A549 (cell line): ENCODE measurements around the gene SLC22A17. TPM values are rescaled to one million over a fixed set of nuclear protein-coding genes. Genes with fewer than 3 reads are reported as not detected.
"Not testable (repeated sequence)": the region's sequence is repeated elsewhere in the genome, so short reads cannot be mapped to it uniquely, and the experiment has no call there.

Experiments
- ATAC-seq, 2 experiments: fragments of 200-7000 bp in 1 of 2; fragments of >200 bp in 1 of 2; cut with Nextera tagmentation in 1 of 2; cut with Tn5 transposase in 1 of 2; 3 replicates each; pipeline versions ENCODE4 v1.8.0 to v1.9.1; 2018 to 2020; ENCODE audit warnings: mild to moderate bottlenecking in 1 of 2, moderate library complexity in 1 of 2
- CTCF ChIA-PET: fragments of 300-600 bp; sonication (Branson Sonifier 250); formaldehyde crosslinking; extraction: SDS; loops from one replicate; lab custom pipeline; 2021; ENCODE audit warnings: antibody characterized with exemption, inconsistent platforms; lab: Yijun Ruan, JAX
- POLR2A ChIA-PET: fragments of 350-600 bp; formaldehyde crosslinking; extraction: SDS; loops from one replicate; lab custom pipeline; 2021; ENCODE audit warnings: antibody characterized with exemption, inconsistent platforms; lab: Yijun Ruan, JAX
- DNase-seq, 2 experiments: peaks; one replicate each; pipeline versions ENCODE4 v3.0.0 to v3.0.0-alpha.2; 2011 to 2016; ENCODE audit warnings: low read depth in 1 of 2, low spot score in 1 of 2
- FAIRE-seq: peaks from 2 replicates; lab custom pipeline; 2011; peaks lifted over from hg19 to GRCh38; lab: Jason Lieb, UNC
- H3K27ac ChIP-seq, 2 experiments: fragments of >200 bp; sonication (Bioruptor Twin); formaldehyde crosslinking; 3 replicates each; pipeline ENCODE4 v1.5.1; 2016 to 2017
- H3K4me1 ChIP-seq: fragments of >200 bp; sonication (Bioruptor Twin); formaldehyde crosslinking; 3 replicates; pipeline ENCODE4 v1.6.1; 2016
- H3K4me2 ChIP-seq: fragments of >200 bp; sonication (Bioruptor Twin); formaldehyde crosslinking; 3 replicates; pipeline ENCODE4 v1.6.1; 2016
- H3K4me3 ChIP-seq: fragments of >200 bp; sonication (Bioruptor Twin); formaldehyde crosslinking; 3 replicates; pipeline ENCODE4 v1.5.1; 2016
- H3K9me3 ChIP-seq: fragments of >200 bp; sonication (Bioruptor Twin); formaldehyde crosslinking; 3 replicates; pipeline ENCODE4 v1.6.1; 2016
- CEBPB ChIP-seq, 2 experiments: fragments of >200 bp in 1 of 2; sonication (Bioruptor Twin) in 1 of 2; formaldehyde crosslinking in 1 of 2; IDR thresholded peaks; 2 replicates each; pipeline ENCODE4 v1.6.1; 2012 to 2016
- CHD2 ChIP-seq: fragments of 150-350 bp; IDR thresholded peaks from 2 replicates; pipeline ENCODE4 v1.6.1; 2014; ENCODE audit warnings: low read length; ENCODE audit not compliant: partially characterized antibody
- E2F6 ChIP-seq: IDR thresholded peaks from 2 replicates; pipeline ENCODE4 v1.6.1; 2012; ENCODE audit warnings: low read depth, borderline replicate concordance
- EHF ChIP-seq: fragments of 250-450 bp; sonication (Bioruptor Pico); IDR thresholded peaks from 2 replicates; pipeline ENCODE4 v1.5.0; 2020; ENCODE audit warnings: mild to moderate bottlenecking
- FOSB ChIP-seq: fragments of 250-450 bp; sonication (Bioruptor Pico); IDR thresholded peaks from 2 replicates; pipeline ENCODE4 v1.5.0; 2020; ENCODE audit warnings: mild to moderate bottlenecking, moderate library complexity
- HDAC2 ChIP-seq: fragments of 200-600 bp; sonication (generic); IDR thresholded peaks from 2 replicates; pipeline ENCODE4 v1.6.1; 2016
- HMGXB4 ChIP-seq: fragments of 250-450 bp; sonication (Bioruptor Pico); IDR thresholded peaks from 2 replicates; pipeline ENCODE4 v1.5.0; 2021; ENCODE audit warnings: mild to moderate bottlenecking, moderate library complexity, borderline replicate concordance
- JUNB ChIP-seq: fragments of >200 bp; sonication (Bioruptor Twin); formaldehyde crosslinking; IDR thresholded peaks from 2 replicates; pipeline ENCODE4 v1.6.1; 2016
- KDM1A ChIP-seq: fragments of 200-600 bp; sonication (generic); IDR thresholded peaks from 2 replicates; pipeline ENCODE4 v1.6.1; 2016; ENCODE audit warnings: low read depth, mild to moderate bottlenecking
- KDM5A ChIP-seq: fragments of 200-600 bp; sonication (generic); IDR thresholded peaks from 2 replicates; pipeline ENCODE4 v1.6.1; 2016; ENCODE audit warnings: antibody characterized with exemption, mild to moderate bottlenecking
- MAFK ChIP-seq: fragments of 450-650 bp; IDR thresholded peaks from 2 replicates; pipeline ENCODE4 v1.6.1; 2014; ENCODE audit not compliant: partially characterized antibody
- PHF8 ChIP-seq: fragments of 200-600 bp; sonication (generic); IDR thresholded peaks from 2 replicates; pipeline ENCODE4 v1.6.1; 2016; ENCODE audit warnings: low read depth, mild to moderate bottlenecking, antibody characterized with exemption, moderate library complexity, borderline replicate concordance
- POLR2AphosphoS2 ChIP-seq: conservative IDR thresholded peaks from 2 replicates; pipeline ENCODE4 v1.6.1; 2012; ENCODE audit warnings: low read length, improper control_type of control experiment, inconsistent platforms
- REST ChIP-seq: fragments of 200-600 bp; sonication (generic); IDR thresholded peaks from 2 replicates; pipeline ENCODE4 v1.6.1; 2016; ENCODE audit warnings: antibody characterized with exemption, mild to moderate bottlenecking, moderate library complexity
- RFX5 ChIP-seq: fragments of 450-650 bp; IDR thresholded peaks from 2 replicates; pipeline ENCODE4 v1.7.1; 2014; ENCODE audit warnings: antibody characterized with exemption, mild to moderate bottlenecking, moderate library complexity
- RNF2 ChIP-seq: fragments of 200-600 bp; sonication (generic); IDR thresholded peaks from 2 replicates; pipeline ENCODE4 v1.6.1; 2016; ENCODE audit warnings: low read depth, mild to moderate bottlenecking, antibody characterized with exemption, moderate library complexity, borderline replicate concordance
- TFCP2L1 ChIP-seq: fragments of 250-450 bp; sonication (Bioruptor Pico); IDR thresholded peaks from 2 replicates; pipeline ENCODE4 v1.5.0; 2021; ENCODE audit warnings: mild to moderate bottlenecking
- TP53 ChIP-seq: fragments of 250-450 bp; sonication (Bioruptor Pico); IDR thresholded peaks from 2 replicates; pipeline ENCODE4 v1.5.0; 2021; ENCODE audit warnings: mild to moderate bottlenecking, moderate library complexity
- WGBS: methylation state at CpG from one replicate; pipeline ENCODE4 v1.1.6; 2017; ENCODE audit errors: missing lambda C conversion rate; 5-methylcytosine and 5-hydroxymethylcytosine counted together
- polyA plus RNA-seq, 4 experiments: library from polyadenylated mRNA; depleted of rRNA in 3 of 4; stranded (reverse); fragments of >200 nt; fragmentation: RNase III in 1 of 4; extraction: RNeasy Plus Mini Kit Qiagen cat#74134 plus additional on column Dnase treatment in 1 of 4; gene quantifications; 2 replicates in 3 of 4; 3 replicates in 1 of 4; pipeline ENCODE4 v1.2.3, GENCODE V29; 2011 to 2017

SLC22A17 gene
- polyA plus RNA-seq, 2 of the 4 experiments (the other 2 are of a cell fraction): 3.5 to 8.4 TPM

DNA sequence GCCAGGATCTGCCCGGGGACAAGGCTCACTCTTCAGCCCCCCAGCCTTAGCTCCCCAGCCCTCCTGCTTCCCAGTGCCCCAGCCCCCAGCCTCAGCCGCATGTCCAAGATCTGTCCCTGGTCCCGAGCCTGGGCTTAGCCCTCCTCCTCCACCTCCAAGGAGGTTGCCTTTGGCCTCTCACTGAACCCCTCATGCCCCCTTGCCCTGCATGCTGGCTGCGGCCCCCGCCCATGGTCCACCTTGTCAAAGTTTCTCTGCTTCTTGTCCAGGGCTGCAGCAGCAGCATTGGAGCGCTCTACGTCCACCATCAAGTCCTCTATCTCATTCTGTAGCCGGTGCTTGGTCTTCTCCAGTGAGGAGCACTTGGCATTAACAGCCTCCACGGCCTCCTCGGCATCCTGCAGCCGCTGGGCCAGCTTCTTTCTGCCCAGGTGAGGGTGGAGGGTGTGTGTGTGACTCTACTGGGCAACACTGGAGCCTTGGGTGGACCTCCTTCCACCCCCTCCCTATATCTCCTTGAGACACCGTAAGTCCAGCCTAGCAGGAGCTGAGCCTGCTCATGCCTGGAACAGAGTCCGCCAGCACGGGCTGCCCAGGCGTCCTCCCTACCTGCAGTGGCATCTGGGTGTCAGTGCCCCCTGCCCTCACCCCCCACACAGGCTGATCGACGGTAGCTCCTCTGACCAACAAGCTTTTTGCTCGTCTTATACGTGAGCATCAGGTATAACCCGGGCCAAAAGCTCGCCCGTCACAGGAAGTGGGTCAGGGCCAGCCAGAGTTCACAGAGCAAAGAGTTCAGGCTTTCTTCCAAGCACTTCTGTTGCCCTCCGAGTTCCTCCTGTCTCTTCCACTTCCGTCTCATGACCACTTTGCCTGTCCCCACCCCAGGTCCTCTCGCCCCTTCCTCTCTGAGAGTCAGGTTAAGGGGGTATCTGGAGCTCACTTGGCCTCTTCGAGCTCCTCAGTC lies 35.5 kb upstream of the SLC22A17 start:
- no peak for DNase-seq
- Histone ChIP-seq H3K4me1 (no peaks in the 10 kb centered on the region), H3K9me3 (no peaks in the 10 kb centered on the region), H3K4me3 (no peak overlapping the region), H3K4me2 (no peak overlapping the region), H3K27ac (no peak overlapping the region)
- POLR2A ChIA-PET: no interaction called here
- ATAC-seq: no peak
- 38% methylated on average over 23 of the region's 26 CpGs for WGBS
- no peak for FAIRE-seq
- TF ChIP-seq CEBPB (IDR thresholded peaks at IDR 0.05): no peak
- no peak for TF ChIP-seq HDAC2
- TF ChIP-seq TFCP2L1 (CRISPR knock-in tag): no peak
- no peak for TF ChIP-seq TP53 (CRISPR knock-in tag)
- TF ChIP-seq JUNB: no peak
- TF ChIP-seq EHF: no peak
- CTCF ChIA-PET: interaction anchor here (1.3 to 12.5 kb wide), 2 partner anchors 8 to 123 kb away, joined by 4 to 106 read pairs; partner anchors contain the start of gene CMTM5

GRCh38 chr14:23386999-23387398 lies 34.3 kb upstream of the SLC22A17 start:
- DNase-seq (no peak), FAIRE-seq (no peak), ATAC-seq (no peak)
- no peaks in the 10 kb centered on the region for H3K9me3 ChIP-seq
- no peak overlapping the region for H3K4me3 ChIP-seq
- ChIA-PET POLR2A (no interaction called here), CTCF (interaction anchor here (0.6 to 5.6 kb wide), 2 partner anchors 14 to 95 kb away, joined by 3 to 30 read pairs; partner anchors contain the start of gene IL25)
- WGBS: 45% methylated on average over 1 of the region's 1 CpG
- no peak overlapping the region for H3K4me2 ChIP-seq
- H3K27ac ChIP-seq: no peak overlapping the region
- no peaks in the 10 kb centered on the region for H3K4me1 ChIP-seq
- no peak for TF ChIP-seq MAFK
- TF ChIP-seq RNF2: no peak
- no peak for TF ChIP-seq RFX5
- TF ChIP-seq KDM5A: no peak
- TF ChIP-seq PHF8: no peak
- TF ChIP-seq E2F6: no peak
- TF ChIP-seq FOSB: no peak
- no peak for TF ChIP-seq CHD2
- TF ChIP-seq HMGXB4 (CRISPR knock-in tag): no peak
- no peak for TF ChIP-seq POLR2AphosphoS2
- TF ChIP-seq KDM1A: no peak
- TF ChIP-seq REST: no peak

GRCh38 chr14:23386266-23386657 lies 33.6 kb upstream of the SLC22A17 start:
- ATAC-seq, H3K4me3 ChIP-seq, H3K4me2 ChIP-seq, DNase-seq, H3K27ac ChIP-seq, H3K4me1 ChIP-seq, POLR2A ChIA-PET, H3K9me3 ChIP-seq, FAIRE-seq: not testable (repeated sequence)
- WGBS: 56% methylated on average over 13 of the region's 17 CpGs
- CTCF ChIA-PET: interaction anchor here (1.2 to 5.6 kb wide), 2 partner anchors 9 to 13 kb away, joined by 4 to 30 read pairs; partner anchors contain the start of gene IL25
